PFSK-1 (cell line): ENCODE data around the gene REPIN1.

Experiments used
- FOXP2 ChIP-seq: optimal IDR thresholded peaks from 2 replicates; pipeline ENCODE3; 2011; ENCODE audit warnings: borderline replicate concordance, control low read depth, inconsistent platforms; ENCODE audit not compliant: insufficient read depth; ENCODE audit errors: extremely low read length, extremely low read depth
- POLR2AphosphoS5 ChIP-seq: IDR thresholded peaks from 2 replicates; pipeline ENCODE4 v1.6.1; 2012; ENCODE audit warnings: low read depth, mild to moderate bottlenecking, control low read depth, low read length, moderate library complexity
- SIN3A ChIP-seq: IDR thresholded peaks from 2 replicates; pipeline ENCODE4 v1.6.1; 2012; ENCODE audit warnings: mild to moderate bottlenecking, low read length, moderate library complexity, borderline replicate concordance; ENCODE audit not compliant: insufficient read depth
- TAF1 ChIP-seq: IDR thresholded peaks from 2 replicates; pipeline ENCODE4 v1.6.1; 2012; ENCODE audit warnings: low read length, control low read depth, borderline replicate concordance; ENCODE audit not compliant: insufficient read depth
- TF ChIP-seq, protein P1 (sequence below), 2 experiments: IDR thresholded peaks; 2 replicates each; pipeline versions ENCODE4 v1.6.1 to v1.8.0; 2011 to 2012; ENCODE audit warnings: low read depth in 2 of 2, low read length in 2 of 2, control low read depth in 1 of 2, inconsistent platforms in 1 of 2, mild to moderate bottlenecking in 1 of 2, moderate library complexity in 1 of 2; ENCODE audit not compliant: insufficient read depth in 1 of 2

REPIN1 gene

DNA sequence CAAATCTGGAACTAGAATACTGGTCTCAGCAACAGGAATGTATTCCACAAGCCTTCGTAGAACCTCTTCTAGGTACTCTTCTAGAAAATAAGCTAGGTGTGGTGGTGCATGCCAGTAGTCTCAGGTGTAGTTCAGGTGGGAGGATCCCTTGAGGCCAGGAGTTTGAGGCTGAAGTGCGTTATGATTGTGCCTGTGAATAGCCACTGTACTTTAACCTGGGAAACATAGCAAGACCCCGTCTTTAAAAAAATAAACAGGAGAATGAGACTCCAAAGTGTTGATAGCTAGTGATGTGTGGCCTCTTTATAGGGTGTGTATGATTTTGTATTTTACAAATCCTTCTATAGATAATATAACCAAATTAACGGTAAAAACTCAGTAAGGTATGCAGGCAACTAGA, 9.0 kb downstream of the REPIN1 start:
- no peak for TF ChIP-seq SIN3A
- TF ChIP-seq POLR2AphosphoS5, result no peak
- TF ChIP-seq, protein P1, sequence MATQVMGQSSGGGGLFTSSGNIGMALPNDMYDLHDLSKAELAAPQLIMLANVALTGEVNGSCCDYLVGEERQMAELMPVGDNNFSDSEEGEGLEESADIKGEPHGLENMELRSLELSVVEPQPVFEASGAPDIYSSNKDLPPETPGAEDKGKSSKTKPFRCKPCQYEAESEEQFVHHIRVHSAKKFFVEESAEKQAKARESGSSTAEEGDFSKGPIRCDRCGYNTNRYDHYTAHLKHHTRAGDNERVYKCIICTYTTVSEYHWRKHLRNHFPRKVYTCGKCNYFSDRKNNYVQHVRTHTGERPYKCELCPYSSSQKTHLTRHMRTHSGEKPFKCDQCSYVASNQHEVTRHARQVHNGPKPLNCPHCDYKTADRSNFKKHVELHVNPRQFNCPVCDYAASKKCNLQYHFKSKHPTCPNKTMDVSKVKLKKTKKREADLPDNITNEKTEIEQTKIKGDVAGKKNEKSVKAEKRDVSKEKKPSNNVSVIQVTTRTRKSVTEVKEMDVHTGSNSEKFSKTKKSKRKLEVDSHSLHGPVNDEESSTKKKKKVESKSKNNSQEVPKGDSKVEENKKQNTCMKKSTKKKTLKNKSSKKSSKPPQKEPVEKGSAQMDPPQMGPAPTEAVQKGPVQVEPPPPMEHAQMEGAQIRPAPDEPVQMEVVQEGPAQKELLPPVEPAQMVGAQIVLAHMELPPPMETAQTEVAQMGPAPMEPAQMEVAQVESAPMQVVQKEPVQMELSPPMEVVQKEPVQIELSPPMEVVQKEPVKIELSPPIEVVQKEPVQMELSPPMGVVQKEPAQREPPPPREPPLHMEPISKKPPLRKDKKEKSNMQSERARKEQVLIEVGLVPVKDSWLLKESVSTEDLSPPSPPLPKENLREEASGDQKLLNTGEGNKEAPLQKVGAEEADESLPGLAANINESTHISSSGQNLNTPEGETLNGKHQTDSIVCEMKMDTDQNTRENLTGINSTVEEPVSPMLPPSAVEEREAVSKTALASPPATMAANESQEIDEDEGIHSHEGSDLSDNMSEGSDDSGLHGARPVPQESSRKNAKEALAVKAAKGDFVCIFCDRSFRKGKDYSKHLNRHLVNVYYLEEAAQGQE (IDR thresholded peaks at IDR 0.05; ENCODE audit: insufficient read depth in 1 of 2, low read depth in 2 of 2, low read length in 2 of 2), result no peak
- no peak for TF ChIP-seq TAF1
- TF ChIP-seq FOXP2, result no peak

GRCh38 chr7:150378115-150378852, 9.7 kb downstream of the REPIN1 start:
- TF ChIP-seq SIN3A (0 out of 2 replicates have a peak, but pooled peaks have one; percentile 35), POLR2AphosphoS5 (no peak), FOXP2 (no peak), TAF1 (no peak)
- TF ChIP-seq, protein P1 (IDR thresholded peaks at IDR 0.05; ENCODE audit: insufficient read depth in 1 of 2, low read depth in 2 of 2, low read length in 2 of 2), result no peak

GRCh38 chr7:150378853-150379440, 10.3 kb downstream of the REPIN1 start, which contains the start of gene ZNF775:
Gene ZNF775, plus strand, starts transcription at chr7:150379330. Its CDS starts 9,141 bp downstream, at chr7:150388471.
- TF ChIP-seq FOXP2, result peak; percentile 17
- TF ChIP-seq SIN3A, result no peak
- peak; percentile 80 for TF ChIP-seq POLR2AphosphoS5
- TF ChIP-seq TAF1, result peak; percentile 63; the same call in 1 of the 2 replicates
- TF ChIP-seq, protein P1 (IDR thresholded peaks at IDR 0.05; ENCODE audit: insufficient read depth in 1 of 2, low read depth in 2 of 2, low read length in 2 of 2), result peak in 1 of 2 experiments; percentile 36; a peak in 1 of 4 replicates

DNA sequence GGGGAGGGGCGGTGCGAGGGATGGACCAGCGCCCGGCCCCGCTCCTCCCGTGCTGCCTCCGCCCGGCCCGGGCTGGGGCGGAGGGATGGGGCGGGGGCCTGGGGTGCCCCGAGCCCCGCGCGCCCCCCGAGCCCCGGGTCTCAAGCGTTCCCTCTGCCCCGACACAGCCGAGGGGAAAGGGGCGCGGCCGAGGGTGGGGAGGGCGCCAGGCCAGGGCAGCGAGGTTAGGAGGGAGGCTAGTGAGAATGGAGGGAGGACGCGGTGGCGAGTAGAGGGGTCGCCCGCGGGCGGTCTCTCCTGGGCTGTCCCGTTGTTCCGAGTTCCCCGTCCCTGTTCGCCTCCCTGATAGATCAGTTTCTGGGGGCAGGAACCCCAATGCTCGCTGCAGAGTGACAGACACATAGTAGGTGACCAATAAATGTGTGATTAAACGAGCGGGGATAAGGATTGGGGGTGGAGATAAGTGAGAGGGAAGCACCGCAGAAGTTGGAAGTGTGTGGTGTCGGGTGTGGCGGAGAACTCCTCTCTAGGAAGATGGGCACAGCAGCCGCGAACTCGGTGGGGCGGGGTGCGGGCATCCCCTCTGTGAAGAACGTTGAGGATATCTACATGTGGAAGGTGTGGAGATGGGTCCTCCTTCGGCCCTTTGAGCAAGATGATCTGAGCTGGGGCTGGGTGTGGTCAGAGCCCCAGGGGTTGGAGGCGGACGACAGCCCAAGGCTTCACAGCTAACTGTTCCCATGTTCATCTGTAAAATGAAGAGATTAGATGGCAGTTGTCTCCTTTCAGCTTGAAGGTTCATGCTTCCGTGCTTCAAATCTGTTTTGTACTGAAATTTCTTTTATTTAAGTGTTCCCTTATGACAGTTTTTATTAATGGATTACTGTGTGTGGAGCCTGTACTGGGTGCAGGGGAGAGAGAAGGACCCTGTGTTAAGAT, 11.1 kb downstream of the REPIN1 start:
- TF ChIP-seq POLR2AphosphoS5 (no peak), FOXP2 (no peak), TAF1 (no peak), SIN3A (no peak)
- TF ChIP-seq, protein P1 (IDR thresholded peaks at IDR 0.05; ENCODE audit: insufficient read depth in 1 of 2, low read depth in 2 of 2, low read length in 2 of 2), result no peak
